Gastroesophageal sphincter (tissue), 4 donors: Measurements from ENCODE around the gene MACO1. TPM values are rescaled to one million over a fixed set of nuclear protein-coding genes. Genes with fewer than 3 reads are reported as not detected.
"Not testable (repeated sequence)": the region's sequence is repeated elsewhere in the genome, so short reads cannot be mapped to it uniquely, and the experiment has no call there.

Source experiments
- ATAC-seq: fragments of 150-250 bp; one replicate; pipeline ENCODE4 v1.9.1; 2016; ENCODE audit warnings: mild to moderate bottlenecking, moderate library complexity
- H3K27ac ChIP-seq, 4 donors: fragments of 200-600 bp; sonication (generic) in 3 of 4; 1 replicate in 3 of 4; 2 replicates in 1 of 4; pipeline ENCODE4 v1.5.1; 2016 to 2019
- H3K27me3 ChIP-seq: fragments of 200-600 bp; sonication (generic); one replicate; pipeline ENCODE4 v1.5.1; 2019
- H3K36me3 ChIP-seq, 2 donors: fragments of 200-600 bp; sonication (generic); one replicate each; pipeline ENCODE4 v1.5.1; 2019; ENCODE audit warnings: control low read depth in 1 of 2
- H3K4me1 ChIP-seq, 3 donors: fragments of 200-600 bp; sonication (generic); 1 replicate in 2 of 3; 2 replicates in 1 of 3; pipeline ENCODE4 v1.5.1; 2016 to 2019; ENCODE audit warnings: control low read depth in 2 of 3
- H3K4me3 ChIP-seq, 2 donors: fragments of 200-600 bp; sonication (generic); one replicate each; pipeline ENCODE4 v1.5.1; 2019; ENCODE audit warnings: mild to moderate bottlenecking in 1 of 2, moderate library complexity in 1 of 2
- H3K9me3 ChIP-seq, 3 donors: fragments of 200-600 bp; sonication (generic); one replicate each; pipeline ENCODE4 v1.5.1; 2017 to 2019; ENCODE audit warnings: control low read depth in 2 of 3
- EP300 ChIP-seq: sonication (generic); formaldehyde crosslinking; IDR thresholded peaks from one replicate; pipeline ENCODE4 v1.6.1; 2017; ENCODE audit warnings: antibody characterized with exemption, mild to moderate bottlenecking
- POLR2A ChIP-seq, 2 donors: fragments of 450-650 bp; IDR thresholded peaks; one replicate each; pipeline ENCODE4 v1.6.1; 2017; ENCODE audit warnings: antibody characterized with exemption in 2 of 2, mild to moderate bottlenecking in 2 of 2, moderate library complexity in 1 of 2
- POLR2AphosphoS5 ChIP-seq: sonication (generic); formaldehyde crosslinking; IDR thresholded peaks from one replicate; pipeline ENCODE4 v1.6.1; 2017; ENCODE audit warnings: antibody characterized with exemption
- WGBS, 2 donors: methylation state at CpG; one replicate each; pipeline ENCODE4 v1.1.5; 2018; ENCODE audit warnings: low coverage in 1 of 2; 5-methylcytosine and 5-hydroxymethylcytosine counted together
- total RNA-seq, 4 donors: library from RNA; depleted of rRNA; stranded (reverse); fragments of >200 nt; gene quantifications; one replicate each; pipeline ENCODE4 v1.1.0, GENCODE V29; 2016
- TF ChIP-seq, protein P1 (sequence below), 4 experiments: fragments of 200-600 bp in 2 of 4; fragments of 450-650 bp in 2 of 4; sonication (generic) in 1 of 4; IDR thresholded peaks; one replicate each; pipeline ENCODE4 v1.5.1; 2017 to 2019; ENCODE audit warnings: antibody characterized with exemption in 4 of 4, mild to moderate bottlenecking in 2 of 4, moderate library complexity in 2 of 4

The MACO1 gene
- total RNA-seq, 4 donors from 2014 or later = 15.5 to 24.5 (median 19.0) TPM

DNA sequence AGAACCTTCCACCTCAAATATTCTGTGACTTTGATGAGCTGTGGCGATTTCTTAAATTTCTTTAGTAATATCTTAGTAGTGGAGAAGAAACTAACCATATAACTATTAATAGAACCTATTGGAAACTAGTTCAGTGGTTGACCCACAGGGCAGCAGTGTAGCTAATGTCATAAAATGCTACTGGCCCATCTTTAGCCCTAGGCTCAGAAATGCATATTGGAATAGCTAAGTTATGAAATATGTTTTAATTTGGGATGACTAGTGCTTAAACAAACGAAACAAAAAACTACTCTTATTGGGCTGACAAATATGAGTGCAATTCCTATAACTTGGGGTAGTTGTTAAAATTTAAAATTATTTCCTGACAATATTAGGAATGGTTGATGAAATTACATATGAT, 20.2 kb downstream of the MACO1 start:
- ATAC-seq = no peak
- Histone ChIP-seq H3K4me1 (peaks cover 0 to 4% (median 3%) of the 10 kb centered on the region in 3 donors), H3K9me3 (no peaks in the 10 kb centered on the region), H3K27ac (no peak overlapping the region), H3K27me3 (no peaks in the 10 kb centered on the region), H3K4me3 (no peak overlapping the region), H3K36me3 (peaks cover 0 to 60% of the 10 kb centered on the region in 2 donors)
- TF ChIP-seq POLR2AphosphoS5 (no peak), EP300 (no peak), POLR2A (IDR thresholded peaks at IDR 0.05) (no peak)
- TF ChIP-seq, protein P1, sequence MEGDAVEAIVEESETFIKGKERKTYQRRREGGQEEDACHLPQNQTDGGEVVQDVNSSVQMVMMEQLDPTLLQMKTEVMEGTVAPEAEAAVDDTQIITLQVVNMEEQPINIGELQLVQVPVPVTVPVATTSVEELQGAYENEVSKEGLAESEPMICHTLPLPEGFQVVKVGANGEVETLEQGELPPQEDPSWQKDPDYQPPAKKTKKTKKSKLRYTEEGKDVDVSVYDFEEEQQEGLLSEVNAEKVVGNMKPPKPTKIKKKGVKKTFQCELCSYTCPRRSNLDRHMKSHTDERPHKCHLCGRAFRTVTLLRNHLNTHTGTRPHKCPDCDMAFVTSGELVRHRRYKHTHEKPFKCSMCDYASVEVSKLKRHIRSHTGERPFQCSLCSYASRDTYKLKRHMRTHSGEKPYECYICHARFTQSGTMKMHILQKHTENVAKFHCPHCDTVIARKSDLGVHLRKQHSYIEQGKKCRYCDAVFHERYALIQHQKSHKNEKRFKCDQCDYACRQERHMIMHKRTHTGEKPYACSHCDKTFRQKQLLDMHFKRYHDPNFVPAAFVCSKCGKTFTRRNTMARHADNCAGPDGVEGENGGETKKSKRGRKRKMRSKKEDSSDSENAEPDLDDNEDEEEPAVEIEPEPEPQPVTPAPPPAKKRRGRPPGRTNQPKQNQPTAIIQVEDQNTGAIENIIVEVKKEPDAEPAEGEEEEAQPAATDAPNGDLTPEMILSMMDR (IDR thresholded peaks at IDR 0.05) = no peak
- WGBS, 2 donors = 94 to 96% methylated on average over 2 of the region's 2 CpGs

DNA sequence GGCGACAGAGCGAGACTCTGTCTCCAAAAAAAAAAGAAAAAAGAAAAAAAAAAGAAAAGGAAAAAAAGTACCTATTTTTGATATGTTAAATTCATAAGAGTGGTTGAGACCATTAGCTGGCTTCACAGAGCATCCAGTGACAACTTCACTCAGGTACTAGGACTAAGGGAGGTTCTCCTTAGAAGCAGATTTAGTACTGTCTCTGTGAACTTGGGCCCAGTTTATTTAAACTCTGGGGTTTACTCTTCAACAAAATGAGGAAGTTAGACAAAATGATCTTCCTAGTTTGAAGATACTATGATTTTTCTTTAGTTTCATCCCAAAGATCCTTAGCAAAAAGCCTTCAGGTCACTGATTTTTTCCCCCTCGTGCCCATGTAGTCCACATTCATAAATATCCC, 21.2 kb downstream of the MACO1 start:
- ATAC-seq = no peak
- Histone ChIP-seq H3K4me1 (no peaks in the 10 kb centered on the region), H3K36me3 (peaks cover 0 to 69% of the 10 kb centered on the region in 2 donors), H3K27ac (no peak overlapping the region), H3K27me3 (no peaks in the 10 kb centered on the region), H3K4me3 (no peak overlapping the region), H3K9me3 (no peaks in the 10 kb centered on the region)
- TF ChIP-seq POLR2AphosphoS5 (no peak), POLR2A (IDR thresholded peaks at IDR 0.05) (no peak), EP300 (no peak)
- TF ChIP-seq, protein P1 (IDR thresholded peaks at IDR 0.05) = no peak
- WGBS, 2 donors = 73 to 93% methylated on average over 1 to 3 of the region's 3 CpGs

DNA sequence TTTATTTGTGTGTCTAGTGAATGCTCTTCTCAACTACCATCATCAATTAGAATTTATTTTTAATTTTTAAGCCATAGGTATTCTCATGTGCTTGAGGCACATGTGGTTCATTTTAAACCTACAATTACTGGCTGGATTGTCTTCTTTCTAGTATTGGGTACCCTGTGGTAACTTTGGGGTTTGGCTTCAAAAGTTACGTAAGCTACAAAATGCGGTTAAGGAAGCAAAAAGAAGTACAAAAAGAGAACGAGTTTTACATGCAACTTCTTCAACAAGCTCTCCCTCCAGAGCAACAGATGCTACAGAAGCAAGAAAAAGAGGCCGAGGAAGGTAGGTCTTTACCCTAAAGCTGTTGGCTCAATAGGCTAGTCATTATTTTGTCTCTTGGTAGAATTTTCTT, 25.8 kb downstream of the MACO1 start:
- H3K27me3 ChIP-seq = no peaks in the 10 kb centered on the region
- H3K27ac ChIP-seq = no peak overlapping the region
- H3K36me3 ChIP-seq = peaks cover 0 to 76% of the 10 kb centered on the region in 2 donors
- ATAC-seq = no peak
- WGBS, 2 donors = 73 to 85% methylated on average over 4 of the region's 4 CpGs
- no peaks in the 10 kb centered on the region for H3K9me3 ChIP-seq
- no peak overlapping the region for H3K4me3 ChIP-seq
- peaks cover 0 to 11% (median 0%) of the 10 kb centered on the region in 3 donors for H3K4me1 ChIP-seq
- TF ChIP-seq EP300 = no peak
- TF ChIP-seq, protein P1 (IDR thresholded peaks at IDR 0.05) = no peak

DNA sequence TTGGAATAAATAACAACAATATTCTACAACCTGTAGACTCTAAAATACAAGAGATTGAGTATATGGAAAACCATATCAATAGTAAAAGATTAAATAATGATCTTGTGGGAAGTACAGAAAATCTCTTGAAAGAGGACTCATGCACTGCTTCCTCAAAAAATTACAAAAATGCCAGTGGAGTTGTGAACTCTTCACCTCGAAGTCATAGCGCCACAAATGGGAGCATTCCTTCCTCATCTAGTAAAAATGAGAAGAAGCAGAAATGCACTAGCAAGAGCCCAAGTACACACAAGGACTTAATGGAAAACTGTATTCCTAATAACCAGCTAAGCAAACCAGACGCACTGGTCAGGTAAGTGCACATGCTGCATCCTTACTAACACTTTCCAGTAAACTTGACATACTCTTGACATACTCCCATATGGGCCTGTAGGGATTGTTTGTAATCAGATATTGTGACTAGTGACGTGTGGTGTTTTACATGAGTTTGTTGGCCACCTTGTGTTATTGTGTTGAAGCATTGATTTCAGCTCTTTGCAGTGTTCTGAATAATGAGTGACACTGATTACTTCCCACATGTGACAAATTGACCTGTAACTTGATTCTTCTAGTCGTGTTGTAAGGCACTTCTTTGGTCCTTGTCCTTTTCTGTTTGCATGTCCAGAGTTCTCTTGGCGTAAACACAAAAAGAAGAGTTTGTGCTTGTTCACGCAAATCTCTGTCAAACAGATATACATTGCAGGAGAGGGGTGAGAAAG, 28.0 kb downstream of the MACO1 start:
- H3K9me3 ChIP-seq = no peaks in the 10 kb centered on the region
- H3K36me3 ChIP-seq = peaks cover 0 to 72% of the 10 kb centered on the region in 2 donors
- peaks cover 0 to 30% (median 0%) of the 10 kb centered on the region in 3 donors for H3K4me1 ChIP-seq
- H3K27me3 ChIP-seq = no peaks in the 10 kb centered on the region
- H3K27ac ChIP-seq = no peak overlapping the region
- no peak for ATAC-seq
- TF ChIP-seq POLR2AphosphoS5 (no peak), POLR2A (IDR thresholded peaks at IDR 0.05) (no peak), EP300 (no peak)
- TF ChIP-seq, protein P1 (IDR thresholded peaks at IDR 0.05) = no peak
- no peak overlapping the region for H3K4me3 ChIP-seq
- WGBS, 2 donors = 84 to 86% methylated on average over 6 to 7 of the region's 7 CpGs

DNA sequence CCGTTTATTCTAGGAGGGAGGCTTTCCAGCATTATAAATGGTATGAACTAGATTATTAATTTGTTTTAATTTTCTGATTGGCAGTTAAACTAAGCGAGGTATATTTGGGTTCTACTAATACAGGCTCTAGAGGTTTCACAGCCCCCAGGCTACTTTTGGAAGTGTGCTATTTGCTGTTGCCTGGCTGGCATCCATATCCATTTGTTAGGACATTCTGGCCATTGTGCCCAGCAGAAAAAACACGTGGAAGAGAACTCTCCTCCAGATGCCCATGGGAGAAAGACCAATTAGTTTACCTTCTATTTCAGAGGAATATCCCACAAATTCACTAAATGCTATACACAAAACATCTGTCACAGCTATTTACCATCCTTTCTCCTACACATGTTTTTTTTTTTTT, 29.3 kb downstream of the MACO1 start:
- 42 to 50% methylated on average over 2 to 3 of the region's 3 CpGs for WGBS, 2 donors
- no peak overlapping the region for H3K4me3 ChIP-seq
- no peak for TF ChIP-seq POLR2A (IDR thresholded peaks at IDR 0.05)
- TF ChIP-seq, protein P1 (IDR thresholded peaks at IDR 0.05) = no peak
- no peak for TF ChIP-seq POLR2AphosphoS5
- no peak for TF ChIP-seq EP300
- no peaks in the 10 kb centered on the region for H3K27me3 ChIP-seq
- peak overlapping the region in 1 of 4 donors; percentile 18 for H3K27ac ChIP-seq
- no peak for ATAC-seq
- H3K9me3 ChIP-seq = no peaks in the 10 kb centered on the region
- peaks cover 0 to 30% (median 0%) of the 10 kb centered on the region in 3 donors for H3K4me1 ChIP-seq
- peaks cover 0 to 60% of the 10 kb centered on the region in 2 donors for H3K36me3 ChIP-seq

DNA sequence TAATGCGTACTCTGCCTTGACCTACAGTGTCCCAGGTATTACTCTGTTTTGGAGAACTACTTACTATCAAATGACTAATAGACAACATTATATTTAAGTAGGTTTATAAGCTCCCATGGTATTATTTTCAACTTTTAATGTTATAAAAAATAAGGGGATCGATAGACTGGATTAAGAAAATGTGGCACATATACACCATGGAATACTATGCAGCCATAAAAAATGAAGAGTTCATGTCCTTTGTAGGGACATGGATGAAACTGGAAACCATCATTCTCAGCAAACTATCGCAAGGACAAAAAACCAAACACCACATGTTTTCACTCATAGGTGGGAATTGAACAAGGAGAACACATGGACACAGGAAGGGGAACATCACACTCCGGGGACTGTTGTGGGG, 30.1 kb downstream of the MACO1 start:
- not testable (repeated sequence) for H3K9me3 ChIP-seq, H3K27me3 ChIP-seq, H3K27ac ChIP-seq, ATAC-seq, H3K4me3 ChIP-seq
- 71 to 80% methylated on average over 2 to 4 of the region's 4 CpGs for WGBS, 2 donors
- H3K4me1 ChIP-seq = peaks cover 0 to 30% (median 0%) of the 10 kb centered on the region in 3 donors
- peaks cover 0 to 54% of the 10 kb centered on the region in 2 donors for H3K36me3 ChIP-seq
